ENCODE data around the gene HOXA5.

Gene HOXA5

DNA sequence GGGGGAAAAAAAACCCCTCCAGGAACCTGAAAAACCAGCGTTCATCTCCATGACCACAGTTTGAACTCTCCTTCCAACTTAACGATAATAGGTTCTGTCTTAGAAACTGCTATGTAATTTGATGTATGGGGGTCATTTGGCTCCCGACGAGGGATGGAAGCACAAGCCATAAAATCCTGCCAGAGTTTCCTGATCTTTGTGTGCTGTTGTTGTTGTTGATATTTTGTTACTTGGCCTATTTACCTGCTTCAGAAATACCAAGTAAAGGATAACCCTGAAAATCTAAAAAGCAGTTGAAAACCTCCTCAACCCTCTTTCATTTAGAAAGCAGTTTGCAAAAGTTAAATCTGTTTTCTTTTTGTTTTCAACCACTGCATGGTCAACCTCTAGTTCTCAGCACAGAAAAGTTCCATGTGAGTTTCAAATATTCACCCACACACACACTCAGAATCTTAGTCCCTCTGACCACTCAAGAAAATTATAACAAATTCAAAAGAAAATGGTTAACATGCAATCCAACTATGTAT, 31.7 kb downstream of the HOXA5 start:
- DNase-seq, result no peak
- TF ChIP-seq EZH2 (optimal IDR thresholded peaks at IDR 0.05; ENCODE audit: low read depth, low read length), result no peak
- no peak for TF ChIP-seq CTCF (IDR thresholded peaks at IDR 0.05; ENCODE audit: low read length)
- no peak for TF ChIP-seq EZH2phosphoT487 (IDR thresholded peaks at IDR 0.05; ENCODE audit: low read length)
- H2AFZ ChIP-seq (ENCODE audit: low read length), result no peak overlapping the region
- no peak overlapping the region for H3K4me2 ChIP-seq (ENCODE audit: low read depth, low read length)
- no peaks in the 10 kb centered on the region for H3K36me3 ChIP-seq (replicated peaks; ENCODE audit: insufficient read depth, low read length)
- H4K20me1 ChIP-seq (ENCODE audit: insufficient read depth, low read length), result no peaks in the 10 kb centered on the region
- H3K9me3 ChIP-seq (replicated peaks; ENCODE audit: insufficient read depth, low read length), result no peaks in the 10 kb centered on the region
- H3K4me1 ChIP-seq (ENCODE audit: low read length), result no peaks in the 10 kb centered on the region
- no peak overlapping the region for H3K4me3 ChIP-seq (ENCODE audit: low read length)
- no peaks in the 10 kb centered on the region for H3K79me2 ChIP-seq (ENCODE audit: low read length)
- no peak overlapping the region for H3K27ac ChIP-seq (ENCODE audit: low read length)
- no peaks in the 10 kb centered on the region for H3F3A ChIP-seq (ENCODE audit: insufficient read depth, low read length)
- H3K27me3 ChIP-seq (replicated peaks; ENCODE audit: insufficient read depth, low read length), result peaks cover 32% of the 10 kb centered on the region
- H3K9ac ChIP-seq (ENCODE audit: low read length), result no peak overlapping the region
- H3K9me2 ChIP-seq (replicated peaks; ENCODE audit: insufficient read depth, low read length), result no peaks in the 10 kb centered on the region

- no peaks in the 10 kb centered on the region for H3K9me3 ChIP-seq (replicated peaks; ENCODE audit: insufficient read depth, low read length)
- no peak overlapping the region for H3K4me2 ChIP-seq (ENCODE audit: low read depth, low read length)
- H3K36me3 ChIP-seq (replicated peaks; ENCODE audit: insufficient read depth, low read length), result no peaks in the 10 kb centered on the region
- TF ChIP-seq EZH2 (optimal IDR thresholded peaks at IDR 0.05; ENCODE audit: low read depth, low read length) (no peak), CTCF (IDR thresholded peaks at IDR 0.05; ENCODE audit: low read length) (no peak), EZH2phosphoT487 (IDR thresholded peaks at IDR 0.05; ENCODE audit: low read length) (no peak)
- H3F3A ChIP-seq (ENCODE audit: insufficient read depth, low read length), result no peaks in the 10 kb centered on the region
- no peak overlapping the region for H3K9ac ChIP-seq (ENCODE audit: low read length)
- no peaks in the 10 kb centered on the region for H3K9me2 ChIP-seq (replicated peaks; ENCODE audit: insufficient read depth, low read length)
- no peak overlapping the region for H3K27ac ChIP-seq (ENCODE audit: low read length)
- no peak for DNase-seq
- no peaks in the 10 kb centered on the region for H3K79me2 ChIP-seq (ENCODE audit: low read length)
- H3K4me3 ChIP-seq (ENCODE audit: low read length), result no peak overlapping the region
- peaks cover 37% of the 10 kb centered on the region for H3K27me3 ChIP-seq (replicated peaks; ENCODE audit: insufficient read depth, low read length)
- no peak overlapping the region for H2AFZ ChIP-seq (ENCODE audit: low read length)
- H3K4me1 ChIP-seq (ENCODE audit: low read length), result no peaks in the 10 kb centered on the region
- H4K20me1 ChIP-seq (ENCODE audit: insufficient read depth, low read length), result no peaks in the 10 kb centered on the region
Measured at GRCh38 chr7:27111042-27111750, 32.3 kb downstream of the HOXA5 start.

DNA sequence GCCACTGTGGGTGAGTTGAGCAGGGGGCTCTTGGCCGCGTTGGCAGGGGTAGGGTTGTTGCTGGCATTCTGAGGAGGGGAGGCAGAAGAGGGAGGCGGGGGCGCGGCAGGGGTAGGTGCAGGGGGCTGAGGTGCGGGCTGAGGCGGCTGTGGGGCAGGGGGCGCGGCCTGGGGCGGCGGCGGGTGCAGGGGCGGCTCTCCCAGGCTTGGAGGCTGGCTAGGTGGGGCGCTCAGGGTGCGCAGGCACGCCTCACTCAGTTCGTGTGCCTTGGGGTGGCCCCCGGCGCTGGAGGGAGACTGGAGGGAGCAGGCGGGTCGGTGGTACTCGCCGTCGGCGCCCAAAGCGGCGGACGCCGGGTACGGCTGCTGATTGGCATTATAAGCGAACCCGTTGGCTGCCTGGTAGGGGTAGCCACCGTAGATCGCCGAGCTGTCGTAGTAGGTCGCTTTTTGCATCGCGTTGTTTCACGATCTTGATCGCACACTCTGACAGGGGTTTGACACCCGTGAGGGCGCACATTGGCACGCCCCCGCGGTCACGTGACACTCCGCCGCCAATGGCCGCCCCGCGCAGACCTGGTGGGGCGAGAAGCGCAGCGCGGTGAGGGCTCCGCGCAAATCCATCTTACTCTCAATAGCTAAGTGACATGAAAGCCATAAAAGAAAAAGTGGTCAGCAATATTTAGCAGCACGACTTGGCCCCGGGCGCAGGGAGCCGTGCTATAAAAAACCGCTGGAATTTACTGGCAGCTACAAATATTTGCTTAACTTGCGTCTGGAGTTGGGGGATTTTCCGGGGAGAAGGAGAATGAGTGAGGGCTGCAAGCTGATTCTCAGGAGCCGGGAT, 33.1 kb downstream of the HOXA5 start:
- no peak for TF ChIP-seq EZH2 (optimal IDR thresholded peaks at IDR 0.05; ENCODE audit: low read depth, low read length)
- no peak for TF ChIP-seq CTCF (IDR thresholded peaks at IDR 0.05; ENCODE audit: low read length)
- TF ChIP-seq EZH2phosphoT487 (IDR thresholded peaks at IDR 0.05; ENCODE audit: low read length), result no peak
- H3K9me3 ChIP-seq (replicated peaks; ENCODE audit: insufficient read depth, low read length), result no peaks in the 10 kb centered on the region
- no peaks in the 10 kb centered on the region for H3F3A ChIP-seq (ENCODE audit: insufficient read depth, low read length)
- H3K36me3 ChIP-seq (replicated peaks; ENCODE audit: insufficient read depth, low read length), result no peaks in the 10 kb centered on the region
- H3K9me2 ChIP-seq (replicated peaks; ENCODE audit: insufficient read depth, low read length), result no peaks in the 10 kb centered on the region
- no peaks in the 10 kb centered on the region for H3K4me1 ChIP-seq (ENCODE audit: low read length)
- no peak overlapping the region for H3K9ac ChIP-seq (ENCODE audit: low read length)
- DNase-seq, result no peak
- no peak overlapping the region for H2AFZ ChIP-seq (ENCODE audit: low read length)
- H4K20me1 ChIP-seq (ENCODE audit: insufficient read depth, low read length), result no peaks in the 10 kb centered on the region
- no peak overlapping the region for H3K4me3 ChIP-seq (ENCODE audit: low read length)
- H3K79me2 ChIP-seq (ENCODE audit: low read length), result no peaks in the 10 kb centered on the region
- peaks cover 37% of the 10 kb centered on the region for H3K27me3 ChIP-seq (replicated peaks; ENCODE audit: insufficient read depth, low read length)
- no peak overlapping the region for H3K27ac ChIP-seq (ENCODE audit: low read length)
- H3K4me2 ChIP-seq (ENCODE audit: low read depth, low read length), result no peak overlapping the region

Data from MM.1S (cell line).